SK-N-DZ (cell line): ENCODE data around the gene SORCS2.

Source experiments
- DNase-seq: peaks from one replicate; pipeline ENCODE4 v3.0.0-alpha.2; 2015; ENCODE audit warnings: low spot score

SORCS2 gene

GRCh38 chr4:7661066-7661748, 468.9 kb downstream of the SORCS2 start:
- no peak for DNase-seq

GRCh38 chr4:7661846-7662506, 469.6 kb downstream of the SORCS2 start:
- DNase-seq = no peak

GRCh38 chr4:7662507-7662846, 470.1 kb downstream of the SORCS2 start:
- DNase-seq = no peak

GRCh38 chr4:7663075-7663541, 470.8 kb downstream of the SORCS2 start:
- no peak for DNase-seq

- no peak for DNase-seq
Measured at GRCh38 chr4:7664106-7664505, 471.8 kb downstream of the SORCS2 start.

GRCh38 chr4:7665321-7665720, 473.0 kb downstream of the SORCS2 start:
- no peak for DNase-seq

- no peak for DNase-seq
Measured at GRCh38 chr4:7666011-7666410, 473.7 kb downstream of the SORCS2 start.

- DNase-seq = no peak
Measured at GRCh38 chr4:7666744-7667143, 474.4 kb downstream of the SORCS2 start.

GRCh38 chr4:7668271-7668670, 475.9 kb downstream of the SORCS2 start:
- no peak for DNase-seq

- DNase-seq = no peak
Measured at GRCh38 chr4:7668826-7669225, 476.5 kb downstream of the SORCS2 start.

- DNase-seq = no peak
Measured at GRCh38 chr4:7672601-7673000, 480.3 kb downstream of the SORCS2 start.

GRCh38 chr4:7673121-7673520, 480.8 kb downstream of the SORCS2 start:
- no peak for DNase-seq

- DNase-seq = no peak
Measured at GRCh38 chr4:7674706-7675105, 482.4 kb downstream of the SORCS2 start.

- DNase-seq = no peak
Measured at GRCh38 chr4:7675136-7675535, 482.8 kb downstream of the SORCS2 start.

- no peak for DNase-seq
Measured at GRCh38 chr4:7675612-7676320, 483.4 kb downstream of the SORCS2 start.

- no peak for DNase-seq
Measured at GRCh38 chr4:7676398-7676922, 484.1 kb downstream of the SORCS2 start.

GRCh38 chr4:7677086-7677485, 484.7 kb downstream of the SORCS2 start:
- DNase-seq = no peak

- DNase-seq = no peak
Measured at GRCh38 chr4:7677799-7678301, 485.5 kb downstream of the SORCS2 start.

GRCh38 chr4:7678318-7678852, 486.0 kb downstream of the SORCS2 start:
- DNase-seq = no peak

GRCh38 chr4:7679406-7680040, 487.2 kb downstream of the SORCS2 start:
- DNase-seq = no peak

GRCh38 chr4:7680106-7680505, 487.8 kb downstream of the SORCS2 start:
- DNase-seq = no peak

- no peak for DNase-seq
Measured at GRCh38 chr4:7680731-7681130, 488.4 kb downstream of the SORCS2 start.
